ENCODE measurements around the gene MEIKIN. TPM values are rescaled to one million over a fixed set of nuclear protein-coding genes. Genes with fewer than 3 reads are reported as not detected.
"Not testable (repeated sequence)": the region's sequence is repeated elsewhere in the genome, so short reads cannot be mapped to it uniquely, and the experiment has no call there.

Gene MEIKIN
- total RNA-seq, 1 donor from 2014 or later: not detected

DNA sequence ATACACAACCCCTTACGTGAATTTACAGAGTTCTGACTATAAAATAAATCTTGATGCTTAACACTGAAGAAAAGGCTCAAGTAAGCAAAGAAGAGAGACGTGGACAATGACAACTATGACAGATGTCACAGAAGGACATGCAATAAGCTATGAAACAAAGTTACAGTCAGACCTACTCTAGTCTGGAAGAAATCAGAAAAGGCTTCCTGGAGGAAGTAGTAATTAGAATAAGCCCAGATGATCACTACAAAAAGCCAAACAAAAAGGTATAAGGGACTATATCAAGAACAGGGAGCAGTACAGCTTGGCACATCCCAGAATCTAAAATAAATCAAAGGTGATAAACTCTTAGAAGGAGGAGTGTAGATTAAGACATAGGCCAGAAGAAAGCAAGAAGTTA lies 154.9 kb downstream of the MEIKIN start:
- no peak for ATAC-seq (ENCODE audit: poor library complexity)
- intact Hi-C loops (cut with DNase I): no loop called here

DNA sequence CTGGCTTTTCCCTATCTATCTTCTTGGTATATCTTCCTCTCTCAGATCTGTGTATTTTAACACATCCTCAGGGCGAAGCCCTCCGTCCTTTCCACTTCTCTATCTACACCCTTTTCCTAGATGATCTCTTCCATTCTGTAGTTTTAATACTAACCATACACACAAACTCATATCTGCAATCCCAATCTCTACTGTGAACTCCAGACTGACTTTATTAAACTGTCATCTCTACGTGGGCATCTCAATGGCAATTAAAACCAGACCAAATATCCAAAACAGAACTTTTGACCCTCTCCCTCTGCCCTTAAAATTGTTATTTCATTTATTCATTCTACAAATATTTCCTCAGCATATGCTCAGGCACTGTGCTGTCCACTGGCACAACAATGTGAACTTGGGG lies 155.7 kb downstream of the MEIKIN start:
- DNase-seq (no peak), ATAC-seq (ENCODE audit: poor library complexity) (no peak)
- intact Hi-C loops (cut with DNase I): no loop called here

More for the DNA sequence above, 154.9 kb downstream of the MEIKIN start:
- DNase-seq: no peak

- ATAC-seq (ENCODE audit: poor library complexity): peak; percentile 35
- intact Hi-C loops (cut with DNase I): no loop called here
- DNase-seq: no peak
Observed at GRCh38 chr5:131787736-131788135, 157.7 kb downstream of the MEIKIN start.

GRCh38 chr5:131786900-131787692 lies 158.4 kb downstream of the MEIKIN start:
- ATAC-seq (ENCODE audit: poor library complexity) (peak; percentile 45), DNase-seq (no peak)
- intact Hi-C loops (cut with DNase I): no loop called here

- intact Hi-C loops (cut with DNase I): no loop called here
- no peak for ATAC-seq (ENCODE audit: poor library complexity)
Observed at GRCh38 chr5:131786036-131786435, 159.4 kb downstream of the MEIKIN start.

GRCh38 chr5:131783874-131784273 lies 161.6 kb downstream of the MEIKIN start:
- intact Hi-C loops (cut with DNase I): no loop called here
- no peak for DNase-seq
- ATAC-seq (ENCODE audit: poor library complexity): no peak

More at GRCh38 chr5:131786036-131786435, 159.4 kb downstream of the MEIKIN start:
- no peak for DNase-seq

DNA sequence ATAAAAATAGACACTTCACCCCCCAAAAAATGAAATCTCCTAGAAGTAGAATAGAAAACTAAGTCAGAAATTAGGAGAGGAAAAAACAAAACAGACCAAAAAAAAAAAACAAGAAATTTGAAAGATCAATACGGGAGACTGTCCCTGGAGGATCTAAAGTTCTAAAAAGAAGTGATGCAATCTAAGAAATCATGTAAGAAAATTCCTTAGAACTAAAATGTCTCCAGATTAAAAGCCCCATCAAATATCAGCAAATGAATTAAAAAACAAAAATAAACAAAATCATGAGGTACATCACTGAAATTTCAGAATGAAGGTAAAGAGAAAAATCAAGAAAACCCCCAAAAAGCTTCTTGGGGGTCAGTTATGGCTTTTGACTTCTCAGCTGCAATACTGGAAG lies 162.1 kb downstream of the MEIKIN start:
- intact Hi-C loops (cut with DNase I): no loop called here
- ATAC-seq (ENCODE audit: poor library complexity): no peak
- no peak for DNase-seq

DNA sequence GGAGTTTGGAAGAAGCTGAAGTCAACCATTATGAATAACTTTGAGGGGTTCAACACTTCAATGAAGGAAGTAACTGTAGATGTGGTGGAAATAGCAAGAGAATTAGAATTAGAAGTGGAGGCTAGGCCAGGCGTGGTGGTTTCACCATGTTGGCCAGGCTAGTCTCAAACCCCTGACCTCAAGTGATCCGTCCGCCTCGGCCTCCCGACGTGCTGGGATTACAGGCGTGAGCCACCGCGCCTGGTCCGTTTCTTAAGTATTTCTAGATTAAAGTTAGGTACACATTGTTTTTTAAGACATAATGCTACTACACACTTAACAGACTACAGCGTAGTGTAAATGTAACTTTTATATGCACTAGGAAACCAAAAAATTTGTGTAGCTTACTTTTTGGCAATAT lies 162.7 kb downstream of the MEIKIN start:
- intact Hi-C loops (cut with DNase I): no loop called here
- DNase-seq (no peak), ATAC-seq (ENCODE audit: poor library complexity) (no peak)

DNA sequence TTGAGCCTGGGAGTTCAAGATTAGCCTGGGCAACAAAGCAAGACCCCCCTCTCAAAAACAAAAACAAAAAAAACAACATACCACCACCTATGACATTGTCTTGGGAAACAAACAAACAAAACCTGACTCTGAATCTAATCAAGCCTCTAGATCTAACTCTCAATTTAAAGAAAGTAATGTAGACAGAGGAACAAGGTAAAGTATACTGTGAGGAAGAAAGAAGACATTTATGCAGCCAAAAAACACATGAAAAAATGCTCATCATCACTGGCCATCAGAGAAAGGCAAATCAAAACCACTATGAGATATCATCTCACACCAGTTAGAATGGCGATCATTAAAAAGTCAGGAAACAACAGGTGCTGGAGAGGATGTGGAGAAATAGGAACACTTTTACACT lies 167.3 kb downstream of the MEIKIN start:
- intact Hi-C loops (cut with DNase I); ATAC-seq (ENCODE audit: poor library complexity); DNase-seq: not testable (repeated sequence)

- no peak for ATAC-seq (ENCODE audit: poor library complexity)
- intact Hi-C loops (cut with DNase I): no loop called here
- DNase-seq: no peak
Observed at GRCh38 chr5:131776450-131776849, 169.0 kb downstream of the MEIKIN start.

- peak; percentile 19 for ATAC-seq (ENCODE audit: poor library complexity)
- intact Hi-C loops (cut with DNase I): no loop called here
- DNase-seq: no peak
Observed at GRCh38 chr5:131774652-131775367, 170.7 kb downstream of the MEIKIN start.

GRCh38 chr5:131773805-131774204 lies 171.7 kb downstream of the MEIKIN start:
- intact Hi-C loops (cut with DNase I): no loop called here
- no peak for ATAC-seq (ENCODE audit: poor library complexity)

DNA sequence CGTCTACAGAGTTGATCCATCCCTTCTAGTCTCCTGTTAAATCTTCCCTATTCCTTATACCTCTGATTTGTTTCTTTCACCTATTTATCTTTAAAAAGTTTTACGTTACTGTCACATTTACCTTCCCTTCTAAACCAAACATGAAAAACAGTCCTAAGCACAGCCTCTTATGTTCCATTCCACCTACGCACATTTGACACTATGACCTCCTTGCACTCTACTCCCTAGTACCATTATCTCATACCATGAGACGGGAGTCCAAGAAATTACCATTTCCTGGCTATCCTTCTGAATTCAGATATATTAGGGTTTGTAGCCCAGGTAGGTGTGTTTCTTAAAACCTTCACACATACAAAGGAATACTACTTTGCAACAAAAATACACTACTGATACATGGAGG lies 173.8 kb downstream of the MEIKIN start:
- DNase-seq (no peak), ATAC-seq (ENCODE audit: poor library complexity) (no peak)
- intact Hi-C loops (cut with DNase I): no loop called here

More at GRCh38 chr5:131773805-131774204, 171.7 kb downstream of the MEIKIN start:
- no peak for DNase-seq

- intact Hi-C loops (cut with DNase I): no loop called here
- no peak for ATAC-seq (ENCODE audit: poor library complexity)
Observed at GRCh38 chr5:131769961-131770360, 175.5 kb downstream of the MEIKIN start.

DNA sequence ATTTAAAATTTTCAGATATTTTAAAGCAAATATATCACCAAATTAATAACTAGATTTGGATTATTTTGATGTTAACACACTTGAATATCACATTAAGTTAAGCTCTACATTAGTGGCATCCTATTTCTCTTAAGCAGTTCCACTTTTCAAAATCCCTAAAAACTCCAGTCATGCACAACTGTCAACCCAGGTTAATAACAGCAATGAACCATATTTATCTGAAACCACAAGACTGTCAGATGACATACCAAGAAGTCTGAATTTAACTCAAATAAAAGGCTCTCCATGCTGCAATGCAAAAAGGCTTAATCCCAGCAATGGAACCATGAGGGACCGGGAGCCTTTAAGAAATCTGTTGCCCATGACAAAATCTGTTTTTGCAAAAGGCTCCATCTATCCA lies 176.1 kb downstream of the MEIKIN start:
- ATAC-seq (ENCODE audit: poor library complexity) (no peak), DNase-seq (no peak)
- intact Hi-C loops (cut with DNase I): no loop called here

More at GRCh38 chr5:131769961-131770360, 175.5 kb downstream of the MEIKIN start:
- no peak for DNase-seq

DNA sequence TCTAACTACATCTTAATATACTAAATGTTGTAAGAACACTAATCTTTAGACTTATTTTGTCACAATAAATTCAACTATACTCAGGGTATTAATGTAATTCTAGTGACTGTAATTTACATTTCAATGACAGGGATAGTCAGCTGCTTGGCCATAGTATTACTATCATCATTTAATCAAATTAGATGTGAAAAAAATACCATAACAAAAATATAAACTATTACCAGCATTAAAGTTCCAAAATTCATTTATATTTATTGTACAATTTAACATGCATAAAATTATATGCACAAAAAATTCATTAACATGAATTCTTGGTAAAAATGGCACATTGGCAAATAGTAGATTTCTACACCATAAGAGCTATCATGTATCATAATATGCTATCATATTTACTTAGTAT lies 177.6 kb downstream of the MEIKIN start:
- intact Hi-C loops (cut with DNase I): no loop called here
- no peak for DNase-seq
- no peak for ATAC-seq (ENCODE audit: poor library complexity)

DNA sequence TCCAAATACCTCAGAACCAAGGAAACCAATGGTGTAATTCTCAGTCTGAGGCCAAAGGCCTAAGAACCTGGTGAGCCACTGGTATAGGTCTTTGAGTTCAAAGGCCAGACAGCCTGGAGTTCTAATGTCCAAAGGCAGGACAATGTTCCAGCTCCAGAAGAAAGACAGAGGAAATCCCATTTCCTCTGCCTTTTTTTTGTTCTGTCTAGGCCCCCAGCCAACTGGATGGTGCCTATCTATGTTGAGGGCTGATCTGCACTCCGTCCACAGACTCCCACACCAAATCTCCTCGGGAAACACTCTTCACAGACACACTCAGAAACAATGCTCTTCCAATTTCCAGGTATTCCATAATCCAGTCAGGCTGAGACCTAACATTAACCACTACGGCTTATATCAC lies 178.8 kb downstream of the MEIKIN start:
- no peak for DNase-seq
- ATAC-seq (ENCODE audit: poor library complexity): peak; percentile 37
- intact Hi-C loops (cut with DNase I): no loop called here

DNA sequence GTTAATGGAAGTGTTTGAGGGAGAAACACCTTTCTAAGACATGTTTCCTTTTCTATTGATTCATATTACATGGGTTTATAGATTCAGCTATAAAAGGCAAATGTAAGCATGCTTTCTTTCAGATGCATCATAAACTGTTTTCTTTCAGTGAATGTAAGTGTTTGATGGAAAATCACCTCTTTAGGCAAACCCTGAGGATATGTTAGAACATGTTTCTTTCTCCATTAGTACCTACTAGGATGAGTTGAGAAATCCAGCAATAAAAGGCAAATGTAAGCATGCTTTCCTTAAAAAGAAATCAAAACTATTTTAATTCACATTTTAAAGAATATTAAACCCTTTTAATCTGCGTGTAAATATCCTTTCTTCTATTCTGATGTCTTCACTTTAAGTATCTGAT lies 180.2 kb downstream of the MEIKIN start:
- intact Hi-C loops (cut with DNase I): no loop called here
- DNase-seq (no peak), ATAC-seq (ENCODE audit: poor library complexity) (no peak)

DNA sequence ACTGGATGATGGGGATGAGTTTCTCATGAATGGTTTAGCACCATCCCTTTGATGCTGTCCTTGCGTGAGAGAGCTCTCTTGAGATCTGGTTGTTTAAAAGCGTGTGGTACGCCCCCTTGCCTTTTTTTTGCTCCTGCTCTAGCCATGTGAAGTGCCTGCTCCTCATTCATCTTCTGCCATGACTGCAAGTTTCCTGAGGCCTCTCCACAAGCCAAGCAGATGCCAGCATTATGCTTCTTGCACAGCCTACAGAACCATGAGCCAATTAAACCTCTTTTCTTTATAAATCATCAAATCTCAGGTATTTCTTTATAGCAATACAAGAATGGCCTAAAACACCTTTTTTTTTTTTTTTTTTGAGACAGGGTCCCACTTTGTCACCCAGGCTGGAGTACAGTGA lies 181.5 kb downstream of the MEIKIN start:
- intact Hi-C loops (cut with DNase I): no loop called here
- DNase-seq (no peak), ATAC-seq (ENCODE audit: poor library complexity) (no peak)

DNA sequence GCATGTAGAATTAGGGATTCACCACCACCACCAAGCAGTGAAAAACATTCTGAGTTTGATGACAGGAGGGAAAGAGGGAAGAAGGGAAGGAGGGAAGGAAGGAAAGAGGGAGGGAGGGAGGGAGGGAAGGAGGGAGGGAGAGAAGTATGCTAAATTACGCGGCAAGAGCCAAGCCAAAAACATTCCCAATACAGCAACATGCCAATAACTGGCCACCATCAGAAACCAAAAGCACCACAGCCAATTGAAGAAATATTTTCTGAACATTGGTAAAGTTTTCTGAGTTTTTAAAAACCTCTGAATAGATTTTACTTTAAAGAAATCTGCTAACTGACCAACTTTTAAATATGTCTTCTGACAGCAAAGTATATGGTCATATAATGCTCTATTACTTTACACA lies 184.7 kb downstream of the MEIKIN start:
- ATAC-seq (ENCODE audit: poor library complexity) (no peak), DNase-seq (no peak)
- intact Hi-C loops (cut with DNase I): no loop called here
